Inflammatory macrophage (primary cell): ENCODE data around the gene GSTM5.
"Not testable (repeated sequence)": the region's sequence is repeated elsewhere in the genome, so short reads cannot be mapped to it uniquely, and the experiment has no call there.

Experiments used
- DNase-seq, 2 donors: peaks; one replicate each; pipeline ENCODE4 v3.0.0-alpha.2; 2020 to 2022

Gene GSTM5

GRCh38 chr1:109730666-109731065 lies 18.6 kb downstream of the GSTM5 start:
- no peak for DNase-seq

- DNase-seq, result no peak
Measured at GRCh38 chr1:109732390-109732881, 20.4 kb downstream of the GSTM5 start.

GRCh38 chr1:109733236-109733870 lies 21.3 kb downstream of the GSTM5 start:
- no peak for DNase-seq

GRCh38 chr1:109739738-109740614 lies 27.9 kb downstream of the GSTM5 start:
- DNase-seq, result peak; percentile 61 to 72

GRCh38 chr1:109740615-109741373 lies 28.7 kb downstream of the GSTM5 start, which contains the start of gene GSTM3:
Gene GSTM3 (minus strand): TSS chr1:109741038. CDS start chr1:109740287, 751 bp downstream.
- no peak for DNase-seq

GRCh38 chr1:109748311-109748710 lies 36.3 kb downstream of the GSTM5 start:
- DNase-seq, result not testable (repeated sequence)

- no peak for DNase-seq
Measured at GRCh38 chr1:109749221-109749620, 37.2 kb downstream of the GSTM5 start.

- DNase-seq, result no peak
Measured at GRCh38 chr1:109750241-109750882, 38.3 kb downstream of the GSTM5 start.

GRCh38 chr1:109750920-109751319 lies 38.9 kb downstream of the GSTM5 start:
- no peak for DNase-seq

- no peak for DNase-seq
Measured at GRCh38 chr1:109751531-109752260, 39.6 kb downstream of the GSTM5 start.

- no peak for DNase-seq
Measured at GRCh38 chr1:109754738-109755137, 42.7 kb downstream of the GSTM5 start.

GRCh38 chr1:109756325-109756724 lies 44.3 kb downstream of the GSTM5 start:
- DNase-seq, result not testable (repeated sequence)

- DNase-seq, result no peak
Measured at GRCh38 chr1:109756848-109757521, 44.9 kb downstream of the GSTM5 start.

GRCh38 chr1:109757936-109758786 lies 46.1 kb downstream of the GSTM5 start:
- DNase-seq, result no peak

GRCh38 chr1:109759513-109760334 lies 47.7 kb downstream of the GSTM5 start:
- DNase-seq, result no peak

- no peak for DNase-seq
Measured at GRCh38 chr1:109760581-109761226, 48.7 kb downstream of the GSTM5 start.

- no peak for DNase-seq
Measured at GRCh38 chr1:109761227-109762038, 49.4 kb downstream of the GSTM5 start.
